Dendritic cell treated with granulocyte-macrophage colony-stimulating factor and Interleukin-4, amounts not matched to agents 40 ng/mL and 50 ng/mL, for 4 days (primary cell): ENCODE results near the gene SPEG.

Source experiments
- H3K27ac Mint-ChIP-seq: one replicate; pipeline ENCODE4 v1.8.0; 2022; ENCODE audit warnings: mild to moderate bottlenecking, mixed read lengths
- H3K27me3 Mint-ChIP-seq: one replicate; pipeline ENCODE4 v1.8.0; 2022; ENCODE audit warnings: mild to moderate bottlenecking, mixed read lengths
- H3K36me3 Mint-ChIP-seq: one replicate; pipeline ENCODE4 v1.8.0; 2022; ENCODE audit warnings: low read depth, mixed read lengths
- H3K4me1 Mint-ChIP-seq: one replicate; pipeline ENCODE4 v1.8.0; 2022; ENCODE audit warnings: low read depth, mixed read lengths
- H3K4me3 Mint-ChIP-seq: one replicate; pipeline ENCODE4 v1.8.0; 2022; ENCODE audit warnings: mild to moderate bottlenecking, moderate library complexity, mixed read lengths
- H3K9me3 Mint-ChIP-seq: one replicate; pipeline ENCODE4 v1.8.0; 2022; ENCODE audit warnings: mixed read lengths
- intact Hi-C: fragments of 100-400 bp; cut with micrococcal nuclease; formaldehyde crosslinking; loops from one replicate; pipeline ENCODE4 v1.15.0; 2022

Gene SPEG

GRCh38 chr2:219437141-219437540 lies 2.5 kb downstream of the SPEG start:
- Mint-ChIP-seq H3K27me3 (peaks cover 35% of the 10 kb centered on the region), H3K27ac (no peak overlapping the region), H3K36me3 (no peaks in the 10 kb centered on the region), H3K4me3 (no peak overlapping the region), H3K4me1 (peaks cover 10% of the 10 kb centered on the region), H3K9me3 (no peaks in the 10 kb centered on the region)
- intact Hi-C loops, result no loop called here

GRCh38 chr2:219437690-219438206 lies 3.1 kb downstream of the SPEG start:
- Mint-ChIP-seq H3K9me3 (no peaks in the 10 kb centered on the region), H3K27me3 (peaks cover 37% of the 10 kb centered on the region), H3K4me1 (peaks cover 14% of the 10 kb centered on the region), H3K36me3 (no peaks in the 10 kb centered on the region), H3K4me3 (no peak overlapping the region), H3K27ac (no peak overlapping the region)
- intact Hi-C loops, result no loop called here

- H3K9me3 Mint-ChIP-seq, result no peaks in the 10 kb centered on the region
- H3K36me3 Mint-ChIP-seq, result no peaks in the 10 kb centered on the region
- intact Hi-C loops, result no loop called here
- H3K27ac Mint-ChIP-seq, result no peak overlapping the region
- peaks cover 39% of the 10 kb centered on the region for H3K27me3 Mint-ChIP-seq
- H3K4me1 Mint-ChIP-seq, result peaks cover 17% of the 10 kb centered on the region
- no peak overlapping the region for H3K4me3 Mint-ChIP-seq
Observed at GRCh38 chr2:219438453-219438852, 3.8 kb downstream of the SPEG start.

GRCh38 chr2:219439506-219439905 lies 4.9 kb downstream of the SPEG start:
- H3K27me3 Mint-ChIP-seq, result peaks cover 39% of the 10 kb centered on the region
- H3K9me3 Mint-ChIP-seq, result no peaks in the 10 kb centered on the region
- intact Hi-C loops, result no loop called here
- no peaks in the 10 kb centered on the region for H3K36me3 Mint-ChIP-seq
- no peak overlapping the region for H3K4me3 Mint-ChIP-seq
- H3K27ac Mint-ChIP-seq, result no peak overlapping the region
- peaks cover 12% of the 10 kb centered on the region for H3K4me1 Mint-ChIP-seq

GRCh38 chr2:219440388-219441256 lies 6.0 kb downstream of the SPEG start:
- Mint-ChIP-seq H3K4me3 (no peak overlapping the region), H3K27ac (no peak overlapping the region), H3K27me3 (peaks cover 45% of the 10 kb centered on the region), H3K4me1 (peaks cover 12% of the 10 kb centered on the region), H3K36me3 (no peaks in the 10 kb centered on the region), H3K9me3 (no peaks in the 10 kb centered on the region)
- intact Hi-C loops, result no loop called here

GRCh38 chr2:219441451-219442255 lies 7.0 kb downstream of the SPEG start:
- Mint-ChIP-seq H3K4me1 (peaks cover 12% of the 10 kb centered on the region), H3K4me3 (peak overlapping the region; percentile 57), H3K27ac (no peak overlapping the region), H3K9me3 (no peaks in the 10 kb centered on the region), H3K36me3 (no peaks in the 10 kb centered on the region), H3K27me3 (peaks cover 54% of the 10 kb centered on the region)
- intact Hi-C loops, result no loop called here

GRCh38 chr2:219442256-219443015 lies 7.8 kb downstream of the SPEG start:
- H3K27ac Mint-ChIP-seq, result no peak overlapping the region
- H3K27me3 Mint-ChIP-seq, result peaks cover 60% of the 10 kb centered on the region
- intact Hi-C loops, result no loop called here
- H3K4me3 Mint-ChIP-seq, result peak overlapping the region; percentile 55
- no peaks in the 10 kb centered on the region for H3K9me3 Mint-ChIP-seq
- no peaks in the 10 kb centered on the region for H3K36me3 Mint-ChIP-seq
- peaks cover 12% of the 10 kb centered on the region for H3K4me1 Mint-ChIP-seq

GRCh38 chr2:219443016-219443696 lies 8.5 kb downstream of the SPEG start:
- H3K27ac Mint-ChIP-seq, result no peak overlapping the region
- H3K27me3 Mint-ChIP-seq, result peaks cover 67% of the 10 kb centered on the region
- intact Hi-C loops, result no loop called here
- H3K4me3 Mint-ChIP-seq, result no peak overlapping the region
- peaks cover 12% of the 10 kb centered on the region for H3K4me1 Mint-ChIP-seq
- H3K9me3 Mint-ChIP-seq, result no peaks in the 10 kb centered on the region
- no peaks in the 10 kb centered on the region for H3K36me3 Mint-ChIP-seq

- Mint-ChIP-seq H3K27me3 (peaks cover 72% of the 10 kb centered on the region), H3K27ac (no peak overlapping the region), H3K9me3 (no peaks in the 10 kb centered on the region), H3K4me3 (no peak overlapping the region), H3K4me1 (peaks cover 12% of the 10 kb centered on the region), H3K36me3 (no peaks in the 10 kb centered on the region)
- intact Hi-C loops, result no loop called here
Observed at GRCh38 chr2:219443697-219444023, 9.0 kb downstream of the SPEG start.

- Mint-ChIP-seq H3K27ac (no peak overlapping the region), H3K36me3 (no peaks in the 10 kb centered on the region), H3K4me3 (no peak overlapping the region), H3K9me3 (no peaks in the 10 kb centered on the region), H3K27me3 (peaks cover 81% of the 10 kb centered on the region), H3K4me1 (peaks cover 12% of the 10 kb centered on the region)
- intact Hi-C loops, result no loop called here
Observed at GRCh38 chr2:219444566-219445091, 10.0 kb downstream of the SPEG start.

- no peak overlapping the region for H3K27ac Mint-ChIP-seq
- no peaks in the 10 kb centered on the region for H3K36me3 Mint-ChIP-seq
- intact Hi-C loops, result no loop called here
- H3K9me3 Mint-ChIP-seq, result no peaks in the 10 kb centered on the region
- peaks cover 85% of the 10 kb centered on the region for H3K27me3 Mint-ChIP-seq
- peaks cover 12% of the 10 kb centered on the region for H3K4me1 Mint-ChIP-seq
- no peak overlapping the region for H3K4me3 Mint-ChIP-seq
Observed at GRCh38 chr2:219445220-219445640, 10.6 kb downstream of the SPEG start.

GRCh38 chr2:219446101-219446504 lies 11.5 kb downstream of the SPEG start:
- peaks cover 12% of the 10 kb centered on the region for H3K4me1 Mint-ChIP-seq

GRCh38 chr2:219446689-219447088 lies 12.0 kb downstream of the SPEG start:
- intact Hi-C loops, result no loop called here
- Mint-ChIP-seq H3K4me1 (peaks cover 7% of the 10 kb centered on the region), H3K27ac (no peak overlapping the region), H3K9me3 (no peaks in the 10 kb centered on the region), H3K27me3 (peaks cover 88% of the 10 kb centered on the region), H3K36me3 (no peaks in the 10 kb centered on the region), H3K4me3 (no peak overlapping the region)

More at GRCh38 chr2:219446101-219446504, 11.5 kb downstream of the SPEG start:
- Mint-ChIP-seq H3K36me3 (no peaks in the 10 kb centered on the region), H3K27me3 (peaks cover 88% of the 10 kb centered on the region), H3K4me3 (no peak overlapping the region), H3K9me3 (no peaks in the 10 kb centered on the region), H3K27ac (no peak overlapping the region)
- intact Hi-C loops, result no loop called here
